NCI-H2196 (cell line): ENCODE data around the gene RBM43.
A peak's percentile ranks its signal among the peaks of the same experiment; 100 is the strongest.
"Not testable (repeated sequence)": the region's sequence is repeated elsewhere in the genome, so short reads cannot be mapped to it uniquely, and the experiment has no call there.

ENCODE experiments used
- DNase-seq: peaks from one replicate; lab custom pipeline; 2025; ENCODE audit not compliant: unreplicated experiment; lab: John Stamatoyannopoulos, UW

RBM43 gene

DNA sequence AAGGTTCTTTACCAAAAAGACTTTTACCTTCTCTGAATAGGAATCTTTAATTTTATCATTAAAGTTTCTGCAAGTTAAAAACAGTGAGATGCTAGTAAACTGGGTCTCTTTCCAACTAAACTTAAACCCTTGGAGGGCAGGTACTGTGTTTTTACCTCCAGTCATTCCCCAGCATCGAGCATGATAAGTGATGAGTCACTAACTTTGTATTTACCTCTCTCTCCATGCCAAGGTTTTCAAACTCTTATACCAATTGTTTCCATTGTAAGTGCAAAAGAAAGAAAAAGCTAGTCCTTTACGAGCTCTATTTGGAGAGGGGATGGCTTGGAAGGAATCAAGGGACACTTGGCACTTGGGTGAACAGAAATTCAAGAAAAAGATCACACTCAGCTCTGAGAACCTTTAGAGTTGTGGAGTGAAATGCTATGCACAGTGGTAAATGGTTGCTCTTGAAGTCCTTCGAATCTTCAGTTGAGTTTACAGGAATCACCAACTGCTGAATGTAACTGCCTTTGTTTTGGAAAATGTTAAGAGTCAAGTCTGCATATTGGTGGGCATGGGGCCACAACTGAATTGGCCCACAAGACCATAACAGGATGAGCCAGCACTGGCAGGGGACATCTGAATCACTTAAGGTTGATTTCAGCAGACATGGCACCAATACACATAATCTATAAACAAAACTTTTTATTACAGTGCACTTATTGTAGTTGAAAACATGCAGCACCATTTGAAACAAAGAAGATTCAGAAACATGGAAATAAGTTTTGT, 8.3 kb upstream of the RBM43 start:
- DNase-seq: no peak

GRCh38 chr2:151268085-151268484, 6.4 kb upstream of the RBM43 start:
- DNase-seq: no peak

- no peak for DNase-seq
These were observed 5.9 kb upstream of the RBM43 start for GRCh38 chr2:151267537-151267936.

DNA sequence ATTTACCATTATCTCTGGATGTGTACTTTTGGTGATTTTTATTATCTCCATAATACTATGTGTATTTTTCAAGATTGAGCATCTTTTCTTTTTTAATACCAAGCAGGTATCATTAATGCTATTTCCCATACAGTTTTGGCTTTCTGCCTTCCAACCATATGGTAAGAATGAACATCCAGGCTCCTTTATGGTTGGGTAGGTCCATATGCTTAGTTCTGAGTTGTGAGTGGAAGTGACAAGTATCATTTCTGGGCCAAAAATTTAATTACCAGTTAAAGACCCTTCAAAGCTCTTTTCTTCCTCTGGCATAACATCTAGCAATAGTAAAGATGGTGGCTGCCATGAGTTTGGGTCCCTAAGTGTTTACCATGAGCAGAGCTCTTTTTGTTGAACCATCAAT, 4.3 kb upstream of the RBM43 start:
- no peak for DNase-seq

DNA sequence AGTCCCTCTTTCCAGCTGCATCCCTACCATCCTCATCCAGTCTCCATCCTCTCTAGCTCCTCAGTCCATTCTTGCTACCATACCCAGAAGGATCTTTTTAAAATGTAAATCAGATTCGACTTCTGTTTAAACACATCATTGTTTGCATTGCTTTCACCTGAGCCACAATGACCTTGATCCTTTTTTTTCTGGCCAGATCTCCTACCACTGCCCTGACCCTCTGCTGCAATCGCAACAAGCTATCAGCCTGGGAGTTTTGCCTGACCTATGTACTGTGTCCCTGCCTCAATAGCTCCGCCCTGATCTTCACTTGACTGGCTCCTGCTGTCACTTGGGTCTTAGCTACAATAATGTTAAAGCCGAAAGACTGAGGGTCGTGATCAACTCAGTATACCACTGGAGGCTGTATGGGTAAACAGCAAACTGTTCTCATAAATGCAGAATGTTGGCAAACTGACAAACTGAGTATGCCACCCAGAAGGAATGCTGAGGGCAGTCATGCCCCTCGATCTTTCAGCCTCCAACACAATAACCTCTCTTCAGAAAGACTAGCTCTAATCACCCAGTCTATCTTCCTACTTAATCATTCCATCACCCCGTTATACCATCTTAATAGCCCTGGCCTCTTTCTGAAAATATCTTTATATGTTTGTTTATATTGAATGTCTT, 2.6 kb upstream of the RBM43 start:
- no peak for DNase-seq

DNA sequence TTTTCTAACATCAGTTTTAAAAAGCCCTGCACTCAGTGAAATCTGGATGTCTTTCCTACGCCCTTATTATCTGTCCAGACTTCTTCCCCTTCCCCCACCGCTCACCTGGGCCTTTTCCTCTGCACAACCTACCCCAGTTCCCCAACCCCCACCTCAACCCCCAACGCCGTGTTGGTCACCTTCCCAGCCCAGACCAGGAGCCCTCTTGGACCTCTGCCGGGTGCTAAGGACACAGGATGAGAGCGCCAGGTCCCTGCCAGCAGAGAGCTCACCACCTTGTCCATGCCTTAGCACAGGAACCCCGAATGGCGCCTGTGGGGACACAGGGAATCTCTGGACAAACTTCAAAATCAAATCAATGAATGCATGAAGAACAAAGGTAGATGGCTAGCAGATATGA, 966 bp upstream of the RBM43 start:
- no peak for DNase-seq

- DNase-seq: no peak
These were observed 271 bp upstream of the RBM43 start for GRCh38 chr2:151261977-151262291.

DNA sequence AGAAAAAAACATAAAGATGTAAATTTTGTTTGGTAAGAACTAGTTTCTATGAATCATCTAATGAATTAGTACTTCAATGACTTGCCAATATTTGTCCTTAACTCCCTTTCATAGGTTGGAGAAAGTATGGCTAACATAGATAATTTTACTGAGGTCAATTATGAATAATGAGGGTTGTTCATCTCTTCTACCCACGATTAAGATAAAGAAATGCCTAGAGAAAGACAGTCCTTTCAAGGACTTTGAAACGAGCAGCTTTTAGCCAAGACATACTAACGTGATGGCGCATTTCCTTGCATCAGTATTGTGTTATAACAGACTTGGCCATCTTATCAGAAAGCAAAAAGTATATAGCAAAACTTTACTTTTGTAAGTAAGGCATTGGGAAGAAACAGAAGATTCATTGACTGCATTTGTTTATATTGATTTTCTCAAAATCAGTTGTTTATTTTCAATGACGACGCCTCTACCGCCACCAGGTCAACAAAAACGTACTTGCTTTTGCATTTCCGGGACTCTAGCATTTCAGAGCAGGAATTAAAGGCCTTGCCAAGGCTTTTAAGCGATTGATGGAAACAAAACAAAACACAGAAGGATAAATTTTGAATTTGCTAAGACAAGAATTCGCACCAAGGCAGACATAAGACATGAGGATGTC, 961 bp downstream of the RBM43 start:
- no peak for DNase-seq

- no peak for DNase-seq
These were observed 3.5 kb downstream of the RBM43 start for GRCh38 chr2:151258121-151258520.

- no peak for DNase-seq
These were observed 9.0 kb downstream of the RBM43 start for GRCh38 chr2:151252646-151253045.

DNA sequence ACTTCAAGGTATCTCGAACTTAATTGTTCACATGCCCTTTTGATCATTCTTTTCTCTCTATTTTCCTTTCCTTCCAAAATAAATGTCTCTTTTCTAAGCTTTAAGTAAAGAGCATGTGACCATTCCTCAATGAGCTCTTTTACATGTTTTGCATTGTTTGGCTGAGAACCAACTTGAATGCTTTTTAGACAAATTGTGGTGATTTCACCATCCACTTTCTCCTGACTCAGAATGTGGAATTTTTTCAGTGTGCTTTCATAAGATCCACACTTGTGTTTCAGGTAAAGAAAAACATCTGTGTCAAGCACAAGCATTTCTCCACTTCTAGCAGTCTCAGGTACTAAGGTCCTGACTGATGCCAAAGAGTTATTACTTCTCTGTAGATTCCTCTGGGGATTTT, 10.7 kb downstream of the RBM43 start:
- no peak for DNase-seq

- no peak for DNase-seq
These were observed 14.2 kb downstream of the RBM43 start for GRCh38 chr2:151247432-151247831.

DNA sequence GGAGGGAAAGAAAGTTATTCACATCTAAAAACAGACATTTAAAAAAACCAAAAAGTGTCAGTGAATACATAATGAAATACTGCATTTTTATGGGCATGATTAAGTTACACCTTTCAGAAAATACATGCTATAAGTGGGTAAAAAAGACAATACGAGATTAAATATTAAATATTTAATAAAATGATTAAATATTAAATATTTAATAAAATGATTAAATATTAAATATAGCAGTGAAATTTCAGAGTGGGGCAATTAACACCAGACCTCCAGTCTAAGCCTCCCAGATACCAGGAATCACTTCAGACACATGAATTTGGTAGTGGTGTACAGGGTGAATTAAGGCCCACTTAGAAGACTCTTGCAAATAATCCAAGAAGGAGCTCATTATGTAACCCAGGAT, 15.5 kb downstream of the RBM43 start:
- no peak for DNase-seq

- no peak for DNase-seq
These were observed 18.2 kb downstream of the RBM43 start for GRCh38 chr2:151243468-151243867.

DNA sequence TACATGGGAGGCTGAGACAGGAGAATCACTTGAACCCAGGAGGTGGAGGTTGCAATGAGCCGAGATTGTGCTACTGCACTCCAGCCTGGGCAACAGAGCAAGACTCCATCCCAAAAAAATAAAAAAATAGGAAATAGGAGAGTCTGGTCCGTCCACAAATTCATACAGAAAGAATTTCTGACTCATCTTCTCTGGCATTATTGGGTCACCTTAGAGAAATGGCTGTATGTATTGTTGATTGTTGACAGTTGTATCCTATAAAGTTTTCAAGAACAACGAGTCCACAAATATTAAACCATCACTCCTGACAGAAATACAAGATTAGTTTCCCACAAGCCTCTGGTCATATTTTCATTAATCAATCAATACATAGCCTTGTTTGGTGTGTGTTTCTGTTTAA, 20.4 kb downstream of the RBM43 start:
- no peak for DNase-seq

GRCh38 chr2:151240433-151240832, 21.2 kb downstream of the RBM43 start:
- no peak for DNase-seq

GRCh38 chr2:151239624-151240023, 22.0 kb downstream of the RBM43 start:
- no peak for DNase-seq

DNA sequence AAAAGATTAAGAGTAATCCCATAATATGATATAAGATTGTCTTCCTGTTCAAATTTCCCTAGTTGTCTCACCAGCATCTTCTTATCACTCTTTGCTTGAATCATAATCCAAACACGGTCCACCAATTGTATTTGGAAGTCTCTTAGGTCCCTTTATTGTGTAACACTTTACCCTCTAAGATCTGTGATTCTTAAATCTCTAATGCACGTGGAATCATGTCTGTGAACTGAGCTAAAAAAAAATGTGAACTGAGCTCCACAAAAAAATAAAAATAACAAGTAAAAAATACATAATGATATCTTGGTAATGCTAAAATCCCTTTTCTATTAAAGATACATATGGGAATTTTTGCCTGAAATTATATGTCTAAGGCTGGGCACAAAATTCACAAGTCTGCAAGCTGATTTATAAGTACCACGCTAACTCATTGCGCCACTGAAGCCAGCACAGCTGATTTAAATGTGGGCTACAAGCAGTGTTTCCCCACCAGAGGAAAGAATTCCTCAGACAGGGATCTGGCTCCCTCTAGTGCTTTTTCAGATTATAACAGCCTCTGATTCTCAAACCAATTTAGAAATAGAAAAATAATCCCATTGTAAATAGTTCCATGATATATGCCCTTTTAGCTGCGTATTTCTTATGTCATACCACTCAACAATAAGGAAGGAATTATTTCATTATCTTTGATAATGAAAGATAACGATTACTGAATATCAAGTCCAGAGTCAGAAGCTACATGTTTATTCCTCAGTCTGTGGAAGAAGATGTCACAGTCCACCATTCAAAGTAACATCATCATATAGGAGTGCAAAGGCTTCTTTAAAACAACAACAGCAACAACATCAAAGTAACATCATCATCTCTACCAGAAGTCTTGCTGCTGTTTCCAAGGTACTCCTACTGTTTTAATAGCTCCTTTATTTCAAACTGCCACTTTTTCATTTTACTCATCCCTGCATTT, 22.9 kb downstream of the RBM43 start:
- peak; percentile 63 for DNase-seq

GRCh38 chr2:151237422-151238025, 24.1 kb downstream of the RBM43 start:
- DNase-seq: no peak

DNA sequence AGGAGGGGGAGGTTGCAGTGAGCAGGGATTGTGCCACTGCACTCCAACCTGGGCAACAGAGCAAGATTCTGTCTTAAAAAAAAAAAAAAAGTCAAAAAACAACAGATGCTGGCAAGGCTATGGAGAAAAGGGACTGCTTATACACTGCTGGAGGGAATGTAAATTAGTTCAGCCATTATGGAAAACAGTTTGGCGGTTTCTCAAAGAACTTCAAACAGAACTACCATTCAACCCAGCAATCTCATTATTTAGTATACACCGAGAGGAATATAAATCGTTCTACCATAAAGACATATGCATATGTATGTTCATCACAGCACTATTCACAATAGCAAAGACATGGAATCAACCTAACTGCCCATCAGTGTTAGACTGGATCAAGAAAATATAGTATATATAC, 27.9 kb downstream of the RBM43 start:
- not testable (repeated sequence) for DNase-seq

- DNase-seq: not testable (repeated sequence)
These were observed 28.4 kb downstream of the RBM43 start for GRCh38 chr2:151233288-151233687.
